HG03039 (cell line): ENCODE results near the gene HBA1.
"Not testable (repeated sequence)": the region's sequence is repeated elsewhere in the genome, so short reads cannot be mapped to it uniquely, and the experiment has no call there.

Experiments
- ATAC-seq: cut with Tn5 transposase; IDR thresholded peaks from one replicate; pipeline ENCODE4 v1.9.1; 2021; ENCODE audit warnings: mild to moderate bottlenecking, moderate library complexity; ENCODE audit not compliant: unreplicated experiment

HBA1 gene

GRCh38 chr16:159136-159849, 17.2 kb upstream of the HBA1 start:
- ATAC-seq, result no peak

DNA sequence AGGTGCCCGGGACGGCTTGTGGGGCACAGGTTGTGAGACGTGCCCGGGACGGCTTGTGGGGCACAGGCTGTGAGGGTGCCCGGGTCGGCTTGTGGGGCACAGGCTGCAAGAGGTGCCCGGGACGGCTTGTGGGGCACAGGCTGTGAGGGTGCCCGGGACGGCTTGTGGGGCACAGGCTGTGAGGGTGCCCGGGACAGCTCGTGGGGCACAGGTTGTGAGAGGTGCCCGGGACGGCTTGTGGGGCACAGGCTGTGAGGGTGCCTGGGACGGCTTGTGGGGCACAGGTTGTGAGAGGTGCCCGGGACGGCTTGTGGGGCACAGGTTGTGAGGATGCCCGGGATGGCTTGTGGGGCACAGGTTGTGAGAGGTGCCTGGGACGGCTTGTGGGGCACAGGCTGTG, 16.2 kb upstream of the HBA1 start:
- ATAC-seq, result not testable (repeated sequence)

GRCh38 chr16:160691-161190, 15.7 kb upstream of the HBA1 start:
- ATAC-seq, result no peak

DNA sequence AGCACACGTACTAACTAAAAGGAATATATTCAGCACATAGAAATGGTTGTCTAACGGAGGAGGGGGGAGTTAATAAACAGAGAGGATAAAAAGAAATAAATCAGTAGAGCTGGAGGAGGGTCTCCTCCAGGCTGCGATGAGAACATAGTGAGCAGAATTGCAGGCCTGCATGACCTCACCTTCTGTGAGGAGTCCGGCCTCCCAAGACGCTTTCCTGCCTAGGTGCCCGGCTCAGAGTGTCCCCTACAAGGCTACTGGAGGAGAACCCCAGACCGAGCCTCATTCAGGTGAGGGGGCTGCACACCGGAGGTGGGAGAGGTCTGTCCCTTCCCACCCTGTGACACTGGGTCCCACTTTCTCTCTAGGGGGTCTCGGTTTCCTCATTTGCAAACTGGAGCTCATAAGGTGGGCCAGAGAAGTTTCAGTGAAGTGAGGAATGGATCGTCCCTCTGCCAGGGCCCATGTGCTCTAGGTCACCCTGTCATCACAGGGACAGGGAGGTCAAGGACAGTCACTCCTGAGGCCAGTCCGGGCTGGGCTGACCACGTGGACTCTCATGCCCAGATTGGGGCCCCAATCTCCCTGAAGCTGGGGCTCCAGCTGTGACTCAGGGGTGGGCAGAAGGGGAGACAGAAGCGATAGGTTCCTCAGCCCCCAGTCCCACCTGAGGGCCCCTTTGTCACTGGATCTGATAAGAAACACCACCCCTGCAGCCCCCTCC, 14.0 kb upstream of the HBA1 start:
- ATAC-seq, result no peak

- not testable (repeated sequence) for ATAC-seq
These were observed 13.3 kb upstream of the HBA1 start for GRCh38 chr16:163139-163538.

DNA sequence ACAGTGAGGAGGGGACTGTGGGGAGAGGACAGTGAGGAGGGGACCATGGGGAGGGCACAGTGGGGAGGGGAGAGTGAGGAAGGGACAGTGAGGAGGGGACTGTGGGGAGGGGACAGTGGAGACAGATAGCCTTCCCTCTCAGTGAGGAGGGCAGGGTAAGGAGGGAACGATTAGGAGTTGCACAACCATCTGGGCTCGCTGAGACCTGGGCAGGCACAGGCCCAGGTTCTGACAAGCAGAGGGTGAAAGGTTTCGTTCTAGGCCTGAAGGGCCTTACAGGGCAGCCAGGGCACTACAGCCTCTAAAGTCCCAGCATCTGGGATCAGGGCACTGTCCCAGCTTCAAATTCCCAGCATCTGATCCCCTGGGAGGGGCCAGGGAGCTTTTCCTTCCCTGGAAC, 12.8 kb upstream of the HBA1 start:
- ATAC-seq, result not testable (repeated sequence)

DNA sequence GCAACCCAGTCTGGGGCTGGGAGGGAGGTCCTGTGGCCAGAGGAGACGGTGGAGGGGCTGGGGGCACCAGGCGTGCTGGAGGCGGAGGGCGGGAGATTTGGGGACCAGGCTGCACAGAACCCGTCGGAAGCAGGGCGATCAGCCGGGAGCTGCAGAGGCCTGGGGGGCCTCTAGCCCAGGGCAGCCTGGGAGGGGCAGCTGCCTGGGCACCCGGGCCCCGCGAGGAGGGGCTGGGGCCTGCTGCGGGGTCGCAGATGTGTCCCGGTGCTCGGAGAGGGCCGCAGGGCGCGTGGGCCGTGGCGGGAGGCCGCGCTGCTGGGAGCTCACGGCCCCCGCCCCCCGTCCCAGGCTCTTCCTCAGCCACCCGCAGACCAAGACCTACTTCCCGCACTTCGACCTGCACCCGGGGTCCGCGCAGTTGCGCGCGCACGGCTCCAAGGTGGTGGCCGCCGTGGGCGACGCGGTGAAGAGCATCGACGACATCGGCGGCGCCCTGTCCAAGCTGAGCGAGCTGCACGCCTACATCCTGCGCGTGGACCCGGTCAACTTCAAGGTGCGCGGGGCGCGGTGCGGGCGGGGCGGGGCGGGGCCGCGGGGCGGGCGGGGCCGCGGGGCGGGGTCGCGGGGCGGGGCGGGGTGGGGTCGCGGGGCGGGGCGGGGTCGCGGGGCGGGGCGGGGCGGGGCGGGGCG, 12.2 kb upstream of the HBA1 start:
- ATAC-seq, result not testable (repeated sequence)

DNA sequence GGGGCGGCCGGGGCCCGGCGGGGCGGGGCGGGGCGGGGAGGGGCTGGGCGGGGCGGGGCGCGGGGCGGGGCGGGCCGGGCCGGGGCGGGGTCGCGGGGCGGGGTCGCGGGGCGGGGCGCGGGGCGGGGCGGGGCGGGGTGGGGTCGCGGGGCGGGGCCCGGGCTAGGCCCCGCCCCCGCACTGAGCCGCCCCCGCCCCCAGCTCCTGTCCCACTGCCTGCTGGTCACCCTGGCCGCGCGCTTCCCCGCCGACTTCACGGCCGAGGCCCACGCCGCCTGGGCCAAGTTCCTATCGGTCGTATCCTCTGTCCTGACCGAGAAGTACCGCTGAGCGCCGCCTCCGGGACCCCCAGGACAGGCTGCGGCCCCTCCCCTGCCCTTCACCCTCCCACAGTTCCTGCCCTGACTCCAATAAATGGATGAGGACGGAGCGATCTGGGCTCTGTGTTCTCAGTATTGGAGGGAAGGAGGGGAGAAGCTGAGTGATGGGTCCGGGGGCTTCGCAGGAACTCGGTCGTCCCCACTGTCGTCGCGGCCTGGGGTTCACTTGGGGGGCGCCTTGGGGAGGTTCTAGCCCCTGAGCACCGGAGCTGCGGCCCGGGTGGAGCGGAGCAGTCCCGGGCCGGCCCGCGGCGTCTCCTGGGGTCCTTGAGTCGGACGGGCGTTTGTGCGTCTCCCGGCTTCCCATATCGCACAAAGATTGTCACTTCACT, 11.5 kb upstream of the HBA1 start:
- ATAC-seq, result no peak

- no peak for ATAC-seq
These were observed 10.7 kb upstream of the HBA1 start, which contains the start of gene HBM for GRCh38 chr16:165539-166374. HBM (plus strand) TSS chr16:165978; CDS start chr16:165998, 20 bp downstream.

GRCh38 chr16:166375-167121, 9.9 kb upstream of the HBA1 start:
- ATAC-seq, result no peak

DNA sequence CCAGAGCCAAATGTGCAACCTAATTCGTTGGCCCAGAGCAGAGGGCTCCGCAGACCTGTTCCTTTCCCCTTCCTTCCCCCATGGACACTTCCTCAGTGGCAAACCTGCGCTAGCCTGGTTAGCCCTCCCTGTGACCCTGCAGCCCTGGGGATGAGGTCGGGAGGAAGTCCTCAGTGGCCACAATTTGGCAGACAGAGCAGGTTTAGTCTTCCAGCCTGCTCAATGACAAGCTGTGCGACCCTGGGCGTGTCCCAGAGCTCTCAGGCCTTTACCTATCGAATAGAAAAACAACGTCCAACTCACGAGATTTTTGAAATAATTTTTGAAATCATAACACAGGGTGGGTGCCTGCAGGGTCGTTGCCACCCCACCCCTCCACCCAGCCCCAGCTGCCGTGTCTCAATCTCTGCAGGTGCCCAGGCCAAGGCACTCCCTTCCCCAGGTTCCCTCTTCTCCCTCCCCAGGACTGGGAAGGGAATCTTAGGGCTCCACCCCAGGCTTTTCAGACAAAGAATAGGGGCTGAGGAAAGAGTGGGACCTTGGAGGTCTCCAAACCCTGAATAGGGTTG, 9.3 kb upstream of the HBA1 start:
- ATAC-seq, result no peak

GRCh38 chr16:168424-168823, 8.1 kb upstream of the HBA1 start:
- no peak for ATAC-seq

DNA sequence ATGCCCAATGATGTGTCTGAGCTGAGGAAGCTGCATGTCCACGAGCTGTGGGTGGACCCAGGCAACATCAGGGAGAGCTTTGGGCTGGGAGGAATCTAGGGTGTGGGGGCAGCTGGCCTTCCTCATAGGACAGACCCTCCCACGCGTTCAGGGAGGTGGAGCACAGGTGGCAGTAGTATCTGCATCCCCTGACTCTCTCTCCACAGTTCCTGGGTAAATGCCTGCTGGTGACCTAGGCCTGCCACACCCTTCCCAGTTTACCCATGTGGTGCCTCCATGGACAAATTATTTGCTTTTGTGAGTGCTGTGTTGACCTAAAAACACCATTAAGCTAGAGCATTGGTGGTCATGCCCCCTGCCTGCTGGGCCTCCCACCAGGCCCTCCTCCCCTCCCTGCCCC, 7.5 kb upstream of the HBA1 start:
- ATAC-seq, result no peak

- ATAC-seq, result not testable (repeated sequence)
These were observed 6.4 kb upstream of the HBA1 start for GRCh38 chr16:170088-170507.

- no peak for ATAC-seq
These were observed 5.7 kb upstream of the HBA1 start for GRCh38 chr16:170788-171187.

DNA sequence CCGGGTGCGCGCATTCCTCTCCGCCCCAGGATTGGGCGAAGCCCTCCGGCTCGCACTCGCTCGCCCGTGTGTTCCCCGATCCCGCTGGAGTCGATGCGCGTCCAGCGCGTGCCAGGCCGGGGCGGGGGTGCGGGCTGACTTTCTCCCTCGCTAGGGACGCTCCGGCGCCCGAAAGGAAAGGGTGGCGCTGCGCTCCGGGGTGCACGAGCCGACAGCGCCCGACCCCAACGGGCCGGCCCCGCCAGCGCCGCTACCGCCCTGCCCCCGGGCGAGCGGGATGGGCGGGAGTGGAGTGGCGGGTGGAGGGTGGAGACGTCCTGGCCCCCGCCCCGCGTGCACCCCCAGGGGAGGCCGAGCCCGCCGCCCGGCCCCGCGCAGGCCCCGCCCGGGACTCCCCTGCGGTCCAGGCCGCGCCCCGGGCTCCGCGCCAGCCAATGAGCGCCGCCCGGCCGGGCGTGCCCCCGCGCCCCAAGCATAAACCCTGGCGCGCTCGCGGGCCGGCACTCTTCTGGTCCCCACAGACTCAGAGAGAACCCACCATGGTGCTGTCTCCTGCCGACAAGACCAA, 4.0 kb upstream of the HBA1 start, which contains the start of gene HBA2:
Gene HBA2 (plus strand): TSS at position 503 of the 568 bp plus-strand sequence. CDS start 37 bp downstream, at position 540.
- not testable (repeated sequence) for ATAC-seq

GRCh38 chr16:173211-173854, 3.1 kb upstream of the HBA1 start:
- ATAC-seq, result not testable (repeated sequence)
